ENCODE measurements around the gene BTBD2.

Gene BTBD2

GRCh38 chr19:1985588-1986356 is 29.7 kb downstream of the BTBD2 start:
- DNase-seq (ENCODE audit: low read depth in 2 of 2) = no peak

- no peak for DNase-seq (ENCODE audit: low read depth in 2 of 2)
Observed at GRCh38 chr19:1984357-1984756, 31.2 kb downstream of the BTBD2 start.

GRCh38 chr19:1981253-1981652 is 34.3 kb downstream of the BTBD2 start:
- no peak for DNase-seq (ENCODE audit: low read depth in 2 of 2)

DNA sequence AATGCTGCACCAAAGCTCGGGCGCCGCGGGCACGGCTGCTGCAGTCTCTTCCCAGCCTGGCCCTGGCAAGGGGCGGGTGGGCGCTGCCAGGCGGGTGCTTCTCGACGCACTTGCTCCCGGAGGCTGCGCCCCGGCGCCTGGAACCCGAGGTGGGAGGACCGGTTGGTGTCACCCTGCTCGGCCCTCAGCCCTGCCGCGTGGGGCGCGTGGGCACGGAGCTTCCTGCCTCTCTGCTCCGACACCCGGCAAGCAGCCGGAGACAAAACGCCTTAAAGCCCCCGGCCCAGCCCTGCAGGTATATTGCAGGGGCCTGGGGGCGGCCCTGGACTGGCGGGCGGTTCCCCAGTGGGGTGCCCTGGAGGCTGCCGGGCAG is 34.7 kb downstream of the BTBD2 start:
- no peak for DNase-seq (ENCODE audit: low read depth in 2 of 2)

GRCh38 chr19:1980091-1980808 is 35.3 kb downstream of the BTBD2 start:
- no peak for DNase-seq (ENCODE audit: low read depth in 2 of 2)

GRCh38 chr19:1979642-1980041 is 35.9 kb downstream of the BTBD2 start:
- DNase-seq (ENCODE audit: low read depth in 2 of 2) = no peak

DNA sequence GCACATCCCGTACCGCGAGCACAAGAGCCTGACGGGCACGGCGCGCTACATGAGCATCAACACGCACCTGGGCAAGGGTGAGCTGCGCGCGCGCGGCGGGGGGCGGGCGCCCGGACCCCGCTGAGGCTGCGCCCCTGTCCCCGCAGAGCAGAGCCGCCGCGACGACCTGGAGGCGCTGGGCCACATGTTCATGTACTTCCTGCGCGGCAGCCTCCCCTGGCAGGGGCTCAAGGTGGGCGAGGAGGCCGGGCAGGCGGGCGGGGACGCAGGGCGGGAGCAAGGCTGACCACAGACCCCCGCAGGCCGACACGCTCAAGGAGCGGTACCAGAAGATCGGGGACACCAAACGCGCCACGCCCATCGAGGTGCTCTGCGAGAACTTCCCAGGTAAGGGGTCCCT is 36.5 kb downstream of the BTBD2 start:
- DNase-seq (ENCODE audit: low read depth in 2 of 2) = no peak

GRCh38 chr19:1978346-1978894 is 37.1 kb downstream of the BTBD2 start:
- DNase-seq (ENCODE audit: low read depth in 2 of 2) = no peak

- DNase-seq (ENCODE audit: low read depth in 2 of 2) = no peak
Observed at GRCh38 chr19:1977120-1977519, 38.4 kb downstream of the BTBD2 start.

DNA sequence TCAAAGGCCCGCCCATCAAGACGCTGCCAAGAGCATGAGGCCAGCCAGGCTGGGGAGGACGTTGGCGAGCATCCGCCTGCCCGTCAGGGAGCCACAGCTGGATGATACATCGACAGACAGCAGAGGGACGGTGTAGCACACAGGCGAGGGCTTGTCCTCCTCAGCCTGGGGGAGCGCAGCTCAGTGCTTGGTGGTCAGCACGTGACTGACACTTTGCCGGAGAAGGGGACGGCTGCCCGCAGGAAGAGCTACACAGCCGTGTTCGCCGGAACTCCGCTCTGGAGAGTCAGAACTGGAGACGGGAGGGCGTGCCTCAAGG is 40.4 kb downstream of the BTBD2 start:
- no peak for DNase-seq (ENCODE audit: low read depth in 2 of 2)

- DNase-seq (ENCODE audit: low read depth in 2 of 2) = no peak
Observed at GRCh38 chr19:1974381-1975161, 40.9 kb downstream of the BTBD2 start.

DNA sequence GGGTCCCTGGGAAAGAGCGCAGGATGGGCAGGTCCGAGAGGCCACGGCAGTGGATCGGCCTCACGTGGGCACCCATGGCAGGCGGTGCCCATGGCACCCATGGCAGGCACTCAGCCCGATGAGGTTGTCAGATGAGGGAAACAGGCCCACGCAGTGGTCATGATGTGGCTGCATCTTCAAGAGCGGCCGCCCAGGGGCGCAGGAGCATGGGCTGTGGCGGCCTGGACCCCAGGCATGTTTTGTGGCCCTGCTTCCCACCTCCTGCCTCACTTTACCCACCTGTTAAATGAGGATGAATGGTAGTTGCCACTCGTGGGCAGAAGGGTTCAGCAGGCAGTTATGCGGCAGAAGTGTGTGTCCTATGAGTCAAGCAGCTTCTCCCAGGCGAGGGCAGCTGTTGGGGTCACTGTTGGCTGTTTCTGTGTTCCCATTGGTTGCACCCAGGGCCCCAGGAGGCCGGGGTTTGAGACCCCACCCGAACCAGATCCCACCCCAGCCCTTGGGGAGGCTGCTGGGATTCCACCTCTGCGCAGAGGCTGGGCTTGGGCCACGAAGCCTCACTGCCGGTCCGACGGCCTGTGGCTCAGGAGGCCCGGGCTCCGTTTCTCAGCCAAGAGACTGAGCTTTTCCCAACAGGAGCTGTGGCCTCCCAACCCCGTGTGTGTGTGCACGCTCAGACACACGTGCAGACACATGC is 44.6 kb downstream of the BTBD2 start:
- no peak for DNase-seq (ENCODE audit: low read depth in 2 of 2)

DNA sequence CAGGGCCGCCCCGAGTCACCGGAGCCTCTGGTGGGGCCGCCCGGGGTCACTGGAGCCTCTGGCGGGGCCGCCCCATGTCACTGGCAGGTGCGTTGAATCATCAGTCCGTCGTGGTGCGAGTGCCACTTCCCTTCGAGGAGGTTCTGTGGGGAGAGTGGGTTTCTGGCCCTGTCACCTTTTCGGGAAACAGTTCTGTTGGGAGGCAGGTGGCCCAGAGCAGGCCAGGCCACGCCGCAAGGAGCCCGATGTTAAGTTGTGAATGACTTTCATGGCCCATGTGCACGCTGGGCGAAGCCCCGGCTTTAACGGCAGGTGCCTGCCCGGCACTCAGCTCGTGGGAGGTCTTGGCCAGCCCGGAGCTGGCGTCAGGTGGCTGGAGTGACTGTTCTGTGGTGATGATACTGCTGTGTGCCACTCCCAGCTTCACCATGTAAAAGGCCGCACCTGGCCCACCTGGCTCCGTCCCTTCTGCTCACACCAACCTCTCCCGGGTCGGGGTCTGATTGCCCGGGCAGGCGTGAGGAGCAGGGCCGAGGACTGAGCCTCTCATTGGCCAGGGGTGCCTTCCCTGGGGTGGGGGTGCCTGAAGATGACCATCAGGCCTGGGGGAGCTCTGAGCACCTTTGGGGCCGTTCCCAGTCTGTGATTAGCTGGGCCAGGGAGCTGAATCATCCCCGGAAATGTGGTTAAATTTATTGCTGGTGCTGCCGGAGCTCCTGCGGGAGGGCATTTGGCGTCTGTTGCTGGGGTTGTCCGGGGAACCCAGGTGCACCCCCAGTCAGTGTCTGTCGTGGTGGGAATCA is 45.3 kb downstream of the BTBD2 start:
- DNase-seq (ENCODE audit: low read depth in 2 of 2) = no peak

DNA sequence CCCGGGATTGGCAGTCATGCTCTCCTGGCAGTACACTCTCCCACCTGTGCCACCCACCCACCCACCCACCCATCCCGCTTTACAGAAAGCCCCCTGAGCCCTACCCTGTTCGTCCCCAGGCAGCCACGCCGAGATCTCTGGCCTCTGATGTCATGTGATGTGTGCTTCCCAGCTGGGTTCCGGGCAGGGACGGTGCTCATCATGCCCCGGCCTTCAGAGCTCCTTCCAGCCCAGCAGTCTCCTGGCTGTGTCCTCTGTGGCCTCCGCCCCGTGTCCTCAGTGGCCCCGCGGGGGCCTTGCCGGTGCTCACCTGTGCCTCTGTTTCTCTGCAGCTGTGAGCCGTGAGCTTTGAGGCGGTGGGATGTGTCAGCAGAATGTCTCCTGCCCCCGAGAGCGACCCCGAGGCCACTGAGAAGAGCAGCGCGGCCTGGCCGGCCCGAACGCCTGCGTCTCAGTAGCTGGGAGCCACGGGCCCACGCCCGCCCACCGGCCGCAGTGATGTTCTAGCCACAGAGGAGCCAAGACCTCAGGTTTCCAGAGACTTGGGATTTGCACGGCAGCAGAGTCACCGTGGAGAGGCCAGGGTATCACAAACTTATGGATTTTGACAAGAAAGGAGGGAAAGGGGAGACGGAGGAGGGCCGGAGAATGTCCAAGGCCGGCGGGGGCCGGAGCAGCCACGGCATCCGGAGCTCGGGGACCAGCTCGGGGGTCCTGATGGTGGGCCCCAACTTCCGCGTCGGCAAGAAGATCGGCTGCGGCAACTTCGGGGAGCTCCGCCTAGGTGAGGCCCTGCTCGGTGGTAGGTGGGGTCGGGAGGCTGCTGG is 46.1 kb downstream of the BTBD2 start:
- no peak for DNase-seq (ENCODE audit: low read depth in 2 of 2)

DNA sequence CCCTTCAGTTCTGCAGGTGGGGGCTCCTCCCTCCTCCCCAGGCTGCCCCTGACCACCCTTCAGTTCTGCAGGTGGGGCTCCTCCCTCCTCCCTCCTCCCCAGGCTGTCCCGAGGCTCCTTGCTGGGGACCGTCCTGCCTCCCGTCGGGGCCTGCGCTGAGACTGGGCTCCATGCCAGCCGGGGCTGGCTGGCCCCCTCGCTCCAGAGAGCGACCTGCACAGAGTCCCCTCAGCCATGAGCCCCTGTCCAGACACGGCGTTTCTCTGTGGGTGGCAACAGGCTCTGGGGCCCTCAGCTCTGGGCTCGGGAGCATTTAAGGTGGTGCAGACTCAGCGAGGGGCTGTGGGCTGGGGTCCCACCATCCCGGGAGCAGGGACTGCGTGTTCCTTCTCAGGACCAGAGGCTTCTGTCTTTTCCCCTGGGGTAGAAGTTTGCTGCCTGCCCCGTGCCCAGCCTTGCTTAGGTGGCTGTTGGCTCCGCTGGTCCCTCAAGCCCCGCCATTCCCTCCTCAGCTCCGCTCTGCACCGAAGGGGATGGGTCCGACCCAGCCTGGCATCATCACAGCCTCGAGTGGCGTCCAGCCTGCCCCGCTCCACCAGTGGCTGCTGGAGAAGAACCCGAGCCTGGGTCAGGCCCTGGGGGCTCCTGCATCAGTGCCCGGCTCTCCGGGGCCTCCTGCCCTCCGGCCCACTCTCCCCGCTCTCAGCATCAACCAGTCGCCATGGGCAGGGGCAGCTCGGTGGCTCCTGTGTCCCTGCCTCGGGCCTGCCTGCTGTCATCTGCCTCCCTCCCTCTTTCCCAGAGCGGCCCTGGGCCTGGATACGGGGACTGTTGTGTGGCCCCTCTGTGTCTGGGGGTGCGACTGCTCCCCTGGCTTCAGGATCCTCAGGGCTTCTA is 47.0 kb downstream of the BTBD2 start:
- DNase-seq (ENCODE audit: low read depth in 2 of 2) = no peak

DNA sequence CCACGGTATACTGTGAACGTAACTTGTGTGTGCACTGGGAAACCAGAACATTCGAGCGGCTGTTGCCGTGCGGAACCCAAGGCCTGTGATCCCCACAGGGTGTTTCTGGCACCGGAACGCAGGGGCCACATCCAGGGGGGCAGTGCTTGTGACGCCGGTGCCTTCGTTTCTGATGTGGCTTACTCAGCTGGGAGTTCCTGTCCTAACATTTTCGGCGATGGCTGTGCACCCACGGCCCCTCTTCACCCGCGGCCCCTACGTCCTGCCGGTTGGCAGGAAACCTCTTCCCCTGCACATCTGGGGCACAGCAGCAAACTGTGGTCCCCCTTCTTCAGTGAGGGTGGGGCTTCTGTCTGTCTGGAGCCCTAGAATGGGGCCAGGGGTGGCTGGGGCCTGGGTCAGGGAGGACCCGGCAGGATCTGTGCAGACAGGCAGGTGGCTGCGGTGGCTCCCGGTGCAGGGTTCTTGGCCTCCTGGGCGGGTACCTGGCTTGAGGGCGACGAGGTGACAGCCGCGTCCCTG is 48.4 kb downstream of the BTBD2 start:
- DNase-seq (ENCODE audit: low read depth in 2 of 2) = no peak

DNA sequence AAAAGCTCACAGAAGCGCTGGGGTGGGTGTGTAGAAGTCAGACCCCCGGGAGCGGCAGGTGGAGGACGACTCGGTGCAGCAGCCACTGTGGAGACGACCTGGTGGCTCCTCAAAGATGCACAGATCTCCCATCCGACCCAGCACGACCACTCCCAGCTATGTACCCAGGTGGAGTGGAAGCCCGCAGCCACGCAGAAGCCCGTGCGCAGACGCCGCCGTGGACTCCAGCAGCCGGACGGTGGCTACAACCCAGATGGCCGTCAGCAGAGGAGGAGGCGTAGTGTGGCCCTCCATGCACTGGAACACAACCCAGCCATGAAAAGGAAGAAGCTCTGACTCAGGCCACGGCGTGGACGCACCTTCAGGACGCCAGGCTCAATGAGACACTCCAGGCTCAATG is 52.8 kb downstream of the BTBD2 start:
- DNase-seq (ENCODE audit: low read depth in 2 of 2) = no peak

- DNase-seq (ENCODE audit: low read depth in 2 of 2) = no peak
Observed at GRCh38 chr19:1961000-1961883, 54.3 kb downstream of the BTBD2 start.

All from stimulated activated CD8-positive, alpha-beta memory T cell treated with anti-CD3 and anti-CD28 coated beads, Interleukin-7, amount 100 ng/mL, for 1 hour (primary cell).